ENCODE data around the gene ZFYVE28.

DNA sequence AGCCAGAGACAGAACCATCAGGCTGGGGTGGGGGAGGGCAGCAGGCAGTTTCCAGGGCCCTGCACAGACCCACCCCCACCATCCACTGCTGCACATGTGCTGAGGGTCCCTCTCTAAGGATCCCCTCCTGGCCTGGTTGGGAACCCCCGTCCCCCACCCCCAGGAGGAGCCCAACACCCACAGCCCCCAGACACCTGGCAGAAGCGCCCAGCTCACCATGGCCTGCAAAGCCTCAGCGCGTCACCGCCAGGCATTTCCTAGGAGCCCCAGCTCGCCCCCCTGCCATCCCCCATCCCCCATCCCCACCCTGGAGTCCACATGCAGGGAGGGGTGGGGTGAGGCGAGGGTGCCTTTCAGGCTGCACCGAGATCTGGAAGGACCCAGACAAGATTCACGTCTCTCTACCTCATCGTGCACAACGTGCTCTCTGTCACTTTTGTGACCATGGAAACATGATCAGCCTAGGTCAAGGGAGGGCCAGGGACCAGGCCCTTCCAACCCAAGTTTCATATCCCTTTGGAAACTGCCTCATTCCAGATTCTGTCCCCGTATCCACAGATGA is 165.8 kb downstream of the ZFYVE28 start:
- no peak for TF ChIP-seq EZH2 (IDR thresholded peaks at IDR 0.05)
- TF ChIP-seq, protein P1, sequence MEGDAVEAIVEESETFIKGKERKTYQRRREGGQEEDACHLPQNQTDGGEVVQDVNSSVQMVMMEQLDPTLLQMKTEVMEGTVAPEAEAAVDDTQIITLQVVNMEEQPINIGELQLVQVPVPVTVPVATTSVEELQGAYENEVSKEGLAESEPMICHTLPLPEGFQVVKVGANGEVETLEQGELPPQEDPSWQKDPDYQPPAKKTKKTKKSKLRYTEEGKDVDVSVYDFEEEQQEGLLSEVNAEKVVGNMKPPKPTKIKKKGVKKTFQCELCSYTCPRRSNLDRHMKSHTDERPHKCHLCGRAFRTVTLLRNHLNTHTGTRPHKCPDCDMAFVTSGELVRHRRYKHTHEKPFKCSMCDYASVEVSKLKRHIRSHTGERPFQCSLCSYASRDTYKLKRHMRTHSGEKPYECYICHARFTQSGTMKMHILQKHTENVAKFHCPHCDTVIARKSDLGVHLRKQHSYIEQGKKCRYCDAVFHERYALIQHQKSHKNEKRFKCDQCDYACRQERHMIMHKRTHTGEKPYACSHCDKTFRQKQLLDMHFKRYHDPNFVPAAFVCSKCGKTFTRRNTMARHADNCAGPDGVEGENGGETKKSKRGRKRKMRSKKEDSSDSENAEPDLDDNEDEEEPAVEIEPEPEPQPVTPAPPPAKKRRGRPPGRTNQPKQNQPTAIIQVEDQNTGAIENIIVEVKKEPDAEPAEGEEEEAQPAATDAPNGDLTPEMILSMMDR (IDR thresholded peaks at IDR 0.05 in 2 of 3, conservative IDR thresholded peaks at IDR 0.05 in 1 of 3; ENCODE audit: borderline replicate concordance in 1 of 3, insufficient read depth in 1 of 3, low read depth in 2 of 3, low read length in 2 of 3), result no peak
- no peak for TF ChIP-seq YY1 (IDR thresholded peaks at IDR 0.05; ENCODE audit: extremely low read depth, insufficient replicate concordance, low read depth, low read length)
- TF ChIP-seq POLR2AphosphoS5 (IDR thresholded peaks at IDR 0.05; ENCODE audit: low read depth, low read length), result no peak
- TF ChIP-seq RAD21 (IDR thresholded peaks at IDR 0.05; ENCODE audit: low read depth), result no peak
- TF ChIP-seq, protein P2, sequence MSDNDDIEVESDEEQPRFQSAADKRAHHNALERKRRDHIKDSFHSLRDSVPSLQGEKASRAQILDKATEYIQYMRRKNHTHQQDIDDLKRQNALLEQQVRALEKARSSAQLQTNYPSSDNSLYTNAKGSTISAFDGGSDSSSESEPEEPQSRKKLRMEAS (IDR thresholded peaks at IDR 0.05), result no peak
- no peak for TF ChIP-seq POLR2A (IDR thresholded peaks at IDR 0.05; ENCODE audit: borderline replicate concordance, extremely low read depth, insufficient read depth, insufficient read length)
- TF ChIP-seq EGR1 (IDR thresholded peaks at IDR 0.05; ENCODE audit: low read depth), result no peak
- TF ChIP-seq, protein P3, sequence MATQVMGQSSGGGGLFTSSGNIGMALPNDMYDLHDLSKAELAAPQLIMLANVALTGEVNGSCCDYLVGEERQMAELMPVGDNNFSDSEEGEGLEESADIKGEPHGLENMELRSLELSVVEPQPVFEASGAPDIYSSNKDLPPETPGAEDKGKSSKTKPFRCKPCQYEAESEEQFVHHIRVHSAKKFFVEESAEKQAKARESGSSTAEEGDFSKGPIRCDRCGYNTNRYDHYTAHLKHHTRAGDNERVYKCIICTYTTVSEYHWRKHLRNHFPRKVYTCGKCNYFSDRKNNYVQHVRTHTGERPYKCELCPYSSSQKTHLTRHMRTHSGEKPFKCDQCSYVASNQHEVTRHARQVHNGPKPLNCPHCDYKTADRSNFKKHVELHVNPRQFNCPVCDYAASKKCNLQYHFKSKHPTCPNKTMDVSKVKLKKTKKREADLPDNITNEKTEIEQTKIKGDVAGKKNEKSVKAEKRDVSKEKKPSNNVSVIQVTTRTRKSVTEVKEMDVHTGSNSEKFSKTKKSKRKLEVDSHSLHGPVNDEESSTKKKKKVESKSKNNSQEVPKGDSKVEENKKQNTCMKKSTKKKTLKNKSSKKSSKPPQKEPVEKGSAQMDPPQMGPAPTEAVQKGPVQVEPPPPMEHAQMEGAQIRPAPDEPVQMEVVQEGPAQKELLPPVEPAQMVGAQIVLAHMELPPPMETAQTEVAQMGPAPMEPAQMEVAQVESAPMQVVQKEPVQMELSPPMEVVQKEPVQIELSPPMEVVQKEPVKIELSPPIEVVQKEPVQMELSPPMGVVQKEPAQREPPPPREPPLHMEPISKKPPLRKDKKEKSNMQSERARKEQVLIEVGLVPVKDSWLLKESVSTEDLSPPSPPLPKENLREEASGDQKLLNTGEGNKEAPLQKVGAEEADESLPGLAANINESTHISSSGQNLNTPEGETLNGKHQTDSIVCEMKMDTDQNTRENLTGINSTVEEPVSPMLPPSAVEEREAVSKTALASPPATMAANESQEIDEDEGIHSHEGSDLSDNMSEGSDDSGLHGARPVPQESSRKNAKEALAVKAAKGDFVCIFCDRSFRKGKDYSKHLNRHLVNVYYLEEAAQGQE (IDR thresholded peaks at IDR 0.05; ENCODE audit: low read depth), result no peak
- no peak for TF ChIP-seq EZH2phosphoT487 (IDR thresholded peaks at IDR 0.05; ENCODE audit: borderline replicate concordance)
- no peak for TF ChIP-seq TCF7L2 (IDR thresholded peaks at IDR 0.05; ENCODE audit: borderline replicate concordance, extremely low read depth, insufficient read depth, insufficient read length)

Data from HCT116 (cell line).